VCaP (cell line): ENCODE results near the gene FITM1.

Experiments
- H3K27ac ChIP-seq: fragments of 450-650 bp; 2 replicates; pipeline ENCODE4 v1.5.1; 2017
- TF ChIP-seq, protein P1 (sequence below): fragments of 450-650 bp; conservative IDR thresholded peaks from 2 replicates; pipeline ENCODE4 v1.5.1; 2017; ENCODE audit warnings: mild to moderate bottlenecking, moderate library complexity

The FITM1 gene

DNA sequence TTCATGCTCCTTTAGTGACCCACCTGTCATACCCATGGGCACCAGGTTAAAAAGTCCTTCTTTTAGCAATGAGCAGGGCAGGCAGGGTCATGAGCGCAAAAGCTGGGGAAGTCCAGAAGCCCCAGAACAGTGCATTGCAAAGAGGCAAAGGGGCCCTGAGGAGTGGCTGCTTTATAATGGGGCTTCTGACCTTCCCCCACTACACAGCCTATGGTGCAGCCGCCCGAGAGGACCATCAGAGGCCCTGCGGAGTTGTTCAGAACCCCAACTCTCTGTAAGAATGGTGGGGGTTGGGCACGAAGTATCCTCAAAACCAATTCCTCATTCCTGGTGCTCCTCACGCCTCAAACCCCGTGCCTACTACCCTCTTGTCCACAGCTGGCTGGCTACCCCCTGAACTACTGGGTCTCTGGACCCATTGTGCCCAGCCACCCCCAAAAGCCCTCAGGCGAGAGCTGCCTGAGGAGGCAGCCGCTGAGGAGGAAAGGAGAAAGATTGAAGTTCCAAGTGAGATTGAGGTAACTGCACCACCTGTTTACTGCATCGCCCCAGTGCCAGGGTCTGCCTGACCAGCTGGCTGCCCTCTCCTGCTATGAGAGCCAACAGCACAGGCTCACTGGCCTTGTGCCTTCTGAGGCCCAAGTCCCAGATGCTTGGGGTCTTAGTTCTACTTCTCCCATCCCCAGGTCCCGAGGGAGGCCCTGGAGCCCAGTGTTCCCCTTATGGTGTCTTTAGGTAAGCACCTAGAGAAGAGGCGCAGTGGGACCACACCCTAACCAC is 48.1 kb downstream of the FITM1 start:
- TF ChIP-seq, protein P1, sequence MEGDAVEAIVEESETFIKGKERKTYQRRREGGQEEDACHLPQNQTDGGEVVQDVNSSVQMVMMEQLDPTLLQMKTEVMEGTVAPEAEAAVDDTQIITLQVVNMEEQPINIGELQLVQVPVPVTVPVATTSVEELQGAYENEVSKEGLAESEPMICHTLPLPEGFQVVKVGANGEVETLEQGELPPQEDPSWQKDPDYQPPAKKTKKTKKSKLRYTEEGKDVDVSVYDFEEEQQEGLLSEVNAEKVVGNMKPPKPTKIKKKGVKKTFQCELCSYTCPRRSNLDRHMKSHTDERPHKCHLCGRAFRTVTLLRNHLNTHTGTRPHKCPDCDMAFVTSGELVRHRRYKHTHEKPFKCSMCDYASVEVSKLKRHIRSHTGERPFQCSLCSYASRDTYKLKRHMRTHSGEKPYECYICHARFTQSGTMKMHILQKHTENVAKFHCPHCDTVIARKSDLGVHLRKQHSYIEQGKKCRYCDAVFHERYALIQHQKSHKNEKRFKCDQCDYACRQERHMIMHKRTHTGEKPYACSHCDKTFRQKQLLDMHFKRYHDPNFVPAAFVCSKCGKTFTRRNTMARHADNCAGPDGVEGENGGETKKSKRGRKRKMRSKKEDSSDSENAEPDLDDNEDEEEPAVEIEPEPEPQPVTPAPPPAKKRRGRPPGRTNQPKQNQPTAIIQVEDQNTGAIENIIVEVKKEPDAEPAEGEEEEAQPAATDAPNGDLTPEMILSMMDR = no peak
- H3K27ac ChIP-seq = no peak overlapping the region

DNA sequence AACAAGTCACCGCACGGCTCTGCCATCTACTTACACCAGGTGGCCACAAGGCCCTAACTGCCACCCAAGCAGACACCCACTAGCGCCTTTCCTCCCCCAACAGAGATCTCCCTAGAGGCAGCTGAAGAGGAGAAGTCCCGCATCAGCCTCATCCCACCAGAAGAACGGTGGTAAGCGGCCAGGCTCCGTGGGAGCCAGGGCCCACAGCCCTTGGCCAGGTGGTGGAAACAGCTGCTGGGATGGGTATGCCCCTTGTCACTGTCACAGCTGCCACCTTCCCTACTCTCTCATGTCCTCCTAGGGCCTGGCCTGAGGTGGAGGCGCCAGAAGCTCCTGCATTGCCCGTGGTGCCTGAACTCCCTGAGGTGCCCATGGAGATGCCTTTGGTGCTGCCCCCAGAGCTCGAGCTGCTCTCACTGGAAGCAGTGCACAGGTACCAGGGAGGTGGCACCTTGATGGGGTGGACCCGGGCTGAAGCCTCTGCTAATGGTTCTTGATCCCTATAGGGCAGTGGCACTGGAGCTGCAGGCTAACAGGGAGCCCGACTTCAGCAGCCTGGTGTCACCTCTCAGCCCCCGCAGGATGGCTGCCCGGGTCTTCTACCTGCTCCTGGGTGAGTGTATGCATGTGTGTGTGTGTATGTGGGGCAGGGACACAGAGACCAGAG is 49.0 kb downstream of the FITM1 start:
- TF ChIP-seq, protein P1 = no peak
- H3K27ac ChIP-seq = no peak overlapping the region

DNA sequence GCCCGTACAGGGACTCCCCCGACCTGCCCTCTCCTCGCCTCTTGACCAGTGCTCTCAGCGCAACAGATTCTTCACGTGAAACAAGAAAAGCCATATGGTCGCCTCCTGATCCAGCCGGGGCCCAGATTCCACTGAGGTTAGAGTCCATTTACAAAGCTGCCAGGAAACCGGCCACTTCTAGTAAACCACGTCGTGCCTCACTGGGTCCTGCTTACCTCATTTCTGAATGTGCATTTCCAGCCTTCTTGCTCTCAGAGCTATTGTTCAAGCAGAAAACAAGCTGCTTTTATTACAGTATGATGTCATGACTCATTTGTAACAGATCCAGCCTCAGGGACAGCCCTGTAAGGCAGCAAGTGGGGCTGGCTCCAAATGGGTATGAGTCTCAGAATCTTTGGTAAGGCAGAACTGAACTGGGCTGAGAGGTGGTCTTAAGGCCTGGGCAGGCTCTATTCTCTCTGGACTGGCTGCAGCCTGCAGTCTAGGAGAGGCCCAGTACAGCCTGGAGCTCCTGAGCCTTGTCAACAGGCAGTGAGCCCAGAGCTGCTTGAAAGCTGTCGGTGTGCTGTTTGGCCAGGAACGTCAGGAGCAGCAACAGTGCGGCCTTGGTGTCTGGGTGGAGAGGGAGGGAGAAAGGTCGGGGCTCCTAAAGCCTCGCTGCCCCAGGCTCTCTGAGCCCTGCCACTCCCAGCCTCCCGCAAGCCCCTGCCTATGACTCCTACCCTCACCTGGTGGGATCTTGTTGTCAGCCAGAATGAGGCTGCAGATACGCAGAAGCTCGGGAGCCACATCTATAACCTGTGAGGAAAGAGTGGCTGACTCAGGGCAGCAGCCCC is 49.7 kb downstream of the FITM1 start:
- no peak overlapping the region for H3K27ac ChIP-seq
- TF ChIP-seq, protein P1 = no peak

DNA sequence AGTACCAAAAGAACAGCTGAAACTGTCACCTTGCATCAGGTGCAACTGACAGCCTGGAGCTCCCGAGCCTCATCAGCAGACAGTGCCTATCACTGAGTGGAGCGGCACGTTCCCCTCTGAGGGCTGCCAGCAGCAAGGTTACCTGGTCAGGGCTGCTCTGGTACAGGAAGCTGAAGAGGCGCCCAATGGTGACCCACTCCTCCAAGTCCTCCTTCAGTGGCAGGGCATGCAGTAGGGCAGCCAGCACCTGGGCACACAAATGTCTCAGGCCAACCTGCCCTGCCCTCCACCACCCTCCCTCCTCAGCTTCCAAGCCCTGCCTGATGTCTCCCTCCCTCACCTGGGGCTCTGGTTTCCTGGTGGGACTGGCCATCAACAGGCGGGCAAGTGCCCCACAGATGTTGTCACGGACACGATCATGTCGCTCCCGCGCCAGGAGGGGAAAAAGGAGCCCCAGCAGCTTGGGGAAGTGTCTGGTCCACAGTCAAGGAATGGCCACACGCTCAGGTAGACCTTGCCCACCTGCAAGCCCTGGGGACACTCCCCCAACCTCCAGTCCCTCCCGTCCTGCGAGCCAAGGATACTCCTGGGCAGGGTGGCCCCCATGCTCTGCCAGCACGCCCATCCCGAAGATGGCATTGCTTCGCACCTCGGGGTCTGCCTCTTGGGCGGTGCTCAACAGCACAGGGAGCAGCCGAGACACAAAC is 51.1 kb downstream of the FITM1 start:
- H3K27ac ChIP-seq = no peak overlapping the region
- TF ChIP-seq, protein P1 = no peak
